NCI-H2196 (cell line): ENCODE results near the gene NRIP2.

ENCODE experiments used
- DNase-seq: peaks from one replicate; lab custom pipeline; 2025; ENCODE audit not compliant: unreplicated experiment; lab: John Stamatoyannopoulos, UW

Gene NRIP2

DNA sequence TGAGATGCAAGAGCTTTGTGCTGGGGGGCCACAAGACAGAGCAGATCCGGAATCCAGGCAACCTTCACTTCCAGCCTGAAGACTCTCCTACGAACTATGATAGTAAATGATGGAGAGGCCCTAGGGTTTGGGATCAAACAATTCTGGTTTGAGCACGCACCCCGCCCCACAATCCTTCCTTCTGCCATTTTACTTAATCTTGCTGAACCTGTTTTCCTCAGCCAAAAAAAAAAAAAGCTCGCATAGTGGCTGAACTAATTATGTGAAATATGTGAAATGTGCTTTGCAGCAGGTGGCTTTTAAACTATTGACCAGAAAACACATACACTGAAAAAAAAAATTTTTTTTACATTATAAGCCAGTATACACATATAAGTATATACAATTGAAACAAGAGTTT lies 23.0 kb downstream of the NRIP2 start:
- DNase-seq: no peak

DNA sequence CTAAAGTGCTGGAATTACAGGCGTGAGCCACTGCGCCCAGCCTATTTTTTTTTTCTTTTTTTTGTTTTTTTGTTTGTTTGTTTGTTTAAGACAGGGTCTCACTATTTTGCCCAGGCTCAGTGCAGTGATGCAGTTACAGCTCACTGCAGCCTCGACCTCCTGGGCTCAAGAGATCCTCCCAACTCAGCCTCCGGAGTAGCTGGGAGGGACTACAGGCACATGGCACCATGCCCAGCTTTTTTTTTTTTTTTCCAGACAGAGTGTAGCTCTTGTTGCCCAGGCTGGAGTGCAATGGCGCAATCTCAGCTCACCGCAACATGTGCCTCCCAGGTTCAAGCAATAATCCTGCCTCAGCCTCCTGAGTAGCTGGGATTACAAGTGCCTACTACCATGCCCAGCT lies 28.1 kb downstream of the NRIP2 start:
- DNase-seq: no peak

DNA sequence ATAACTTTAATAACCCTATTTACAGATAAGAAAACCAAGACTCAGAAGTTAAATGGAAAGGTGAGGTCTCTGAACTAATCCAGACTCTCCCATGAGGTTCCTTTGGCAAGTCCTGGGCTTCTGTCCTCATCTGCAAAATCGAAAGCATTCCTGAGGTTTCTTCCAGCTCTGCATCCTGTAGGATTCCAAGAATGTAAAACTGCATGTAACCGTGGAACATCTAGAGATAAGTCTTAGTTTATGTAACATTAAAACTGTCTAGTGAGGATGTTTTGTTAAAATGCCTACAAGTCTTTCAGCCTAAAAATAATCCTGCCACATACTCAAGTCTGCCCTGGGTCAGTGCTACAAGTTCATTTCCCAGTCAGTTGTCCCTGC lies 29.7 kb downstream of the NRIP2 start:
- DNase-seq: no peak

DNA sequence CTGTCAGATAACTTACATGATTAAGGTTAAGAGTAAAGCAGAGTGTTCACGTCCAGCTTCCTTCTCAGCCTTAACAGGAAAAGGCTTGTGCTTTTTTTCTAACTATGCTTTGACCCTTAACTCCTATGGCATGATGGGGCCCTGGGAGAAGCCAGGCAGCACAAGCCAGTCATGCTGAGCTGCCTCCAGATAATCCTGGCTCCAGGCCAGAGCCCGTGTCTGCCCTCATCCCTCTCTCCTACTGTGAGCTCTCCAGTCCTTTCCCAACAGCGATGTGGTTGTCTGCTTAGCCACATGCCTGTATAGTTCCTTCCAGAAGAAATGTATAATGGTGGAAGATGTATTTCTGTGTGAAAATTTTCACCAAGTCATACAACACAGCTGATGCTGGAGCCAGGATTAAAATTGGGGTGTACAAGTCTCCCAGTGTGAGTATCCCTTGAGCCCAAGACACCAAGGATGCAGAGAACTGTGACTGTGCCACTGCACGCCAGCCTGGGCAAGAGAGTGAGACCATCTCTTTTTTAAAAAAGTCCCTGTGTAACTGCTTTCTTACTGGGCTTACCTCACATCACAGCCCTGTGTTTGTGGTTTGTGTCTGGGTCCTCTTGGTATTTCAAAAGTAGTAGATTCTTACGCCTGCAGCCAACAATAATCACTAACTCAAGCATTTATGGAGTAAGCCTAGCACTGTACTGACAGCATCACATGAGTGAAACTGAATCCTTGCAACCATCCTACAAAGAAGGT lies 30.3 kb downstream of the NRIP2 start:
- no peak for DNase-seq

DNA sequence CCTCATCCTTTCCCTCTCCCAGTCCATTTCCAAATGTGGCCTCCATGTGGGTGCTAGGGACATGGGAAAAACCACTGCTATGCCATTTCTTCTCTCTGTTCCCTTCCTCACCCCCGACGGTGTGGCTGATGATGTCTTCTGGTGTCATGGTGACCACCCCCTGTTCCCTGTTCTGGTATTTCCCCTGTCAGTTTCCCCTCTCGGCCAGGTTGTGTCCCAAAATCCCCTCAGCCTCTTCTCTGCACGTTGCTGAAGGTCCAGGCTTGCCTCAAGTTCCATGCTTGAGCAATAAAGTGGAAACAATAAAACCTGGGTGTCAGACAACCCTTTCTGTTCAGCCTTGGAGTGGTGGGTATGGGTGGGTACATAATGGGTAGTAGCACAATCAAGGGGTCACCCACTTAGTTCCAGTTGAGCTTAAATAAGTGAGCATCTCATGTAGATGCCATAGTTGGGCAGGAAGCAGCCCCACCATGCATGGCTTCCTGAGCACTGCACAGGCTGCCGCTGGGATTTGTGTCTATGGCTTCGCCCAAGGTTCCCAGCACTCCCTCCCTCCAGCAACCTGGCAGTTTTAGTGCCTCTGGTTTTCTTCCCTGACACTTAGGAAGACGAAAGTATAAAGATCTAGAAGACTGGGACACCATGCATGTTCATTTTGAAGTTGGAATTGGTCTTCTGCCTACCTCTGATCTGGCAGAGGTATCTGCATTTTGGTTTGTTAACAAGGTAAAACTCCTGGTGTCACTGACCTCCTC lies 31.0 kb downstream of the NRIP2 start:
- DNase-seq: no peak

DNA sequence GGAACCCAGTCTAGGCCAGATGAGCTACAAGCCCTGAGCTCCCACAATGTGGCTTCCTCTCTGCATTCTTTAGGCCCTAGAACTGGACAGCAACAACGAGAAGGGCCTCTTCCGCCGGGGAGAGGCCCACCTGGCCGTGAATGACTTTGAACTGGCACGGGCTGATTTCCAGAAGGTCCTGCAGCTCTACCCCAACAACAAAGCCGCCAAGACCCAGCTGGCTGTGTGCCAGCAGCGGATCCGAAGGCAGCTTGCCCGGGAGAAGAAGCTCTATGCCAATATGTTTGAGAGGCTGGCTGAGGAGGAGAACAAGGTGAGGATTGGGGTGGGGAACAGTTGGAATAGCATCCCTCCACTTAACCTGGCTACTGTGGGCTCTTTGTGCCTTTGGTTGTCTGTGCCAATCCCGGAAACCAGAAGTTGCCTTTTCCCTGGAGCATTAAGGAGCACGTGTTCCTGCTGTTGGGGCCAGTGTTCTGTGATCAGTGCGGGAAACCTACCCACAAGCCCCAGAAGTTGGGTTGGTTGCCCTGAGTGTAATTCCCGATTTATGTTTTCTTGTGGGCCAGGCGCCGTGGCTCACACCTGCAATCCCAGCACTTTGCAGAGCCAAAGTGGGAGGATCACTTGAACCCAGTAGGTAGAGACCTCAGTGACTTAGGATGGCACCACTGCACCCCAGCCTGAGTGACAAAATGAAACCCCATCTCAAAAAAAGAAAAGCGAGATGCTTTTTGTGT lies 33.6 kb downstream of the NRIP2 start:
- no peak for DNase-seq

DNA sequence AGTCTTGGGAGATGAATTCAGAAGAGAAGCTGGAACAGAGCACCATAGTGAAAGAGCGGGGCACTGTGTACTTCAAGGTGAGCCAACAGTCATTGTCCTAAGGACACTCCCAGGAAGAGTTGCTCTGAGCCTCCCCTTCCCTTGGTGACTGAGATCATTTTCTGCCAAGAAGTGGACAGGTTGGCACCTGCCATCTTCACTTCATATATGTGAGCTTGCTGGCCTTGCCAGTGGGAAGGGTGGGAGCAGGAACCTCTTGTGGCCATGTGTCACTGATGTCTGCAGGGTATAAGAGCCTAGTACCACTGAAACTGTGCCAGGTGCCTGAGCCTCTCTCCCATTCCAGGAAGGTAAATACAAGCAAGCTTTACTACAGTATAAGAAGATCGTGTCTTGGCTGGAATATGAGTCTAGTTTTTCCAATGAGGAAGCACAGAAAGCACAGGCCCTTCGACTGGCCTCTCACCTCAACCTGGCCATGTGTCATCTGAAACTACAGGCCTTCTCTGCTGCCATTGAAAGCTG lies 34.7 kb downstream of the NRIP2 start:
- peak; percentile 2 for DNase-seq

DNA sequence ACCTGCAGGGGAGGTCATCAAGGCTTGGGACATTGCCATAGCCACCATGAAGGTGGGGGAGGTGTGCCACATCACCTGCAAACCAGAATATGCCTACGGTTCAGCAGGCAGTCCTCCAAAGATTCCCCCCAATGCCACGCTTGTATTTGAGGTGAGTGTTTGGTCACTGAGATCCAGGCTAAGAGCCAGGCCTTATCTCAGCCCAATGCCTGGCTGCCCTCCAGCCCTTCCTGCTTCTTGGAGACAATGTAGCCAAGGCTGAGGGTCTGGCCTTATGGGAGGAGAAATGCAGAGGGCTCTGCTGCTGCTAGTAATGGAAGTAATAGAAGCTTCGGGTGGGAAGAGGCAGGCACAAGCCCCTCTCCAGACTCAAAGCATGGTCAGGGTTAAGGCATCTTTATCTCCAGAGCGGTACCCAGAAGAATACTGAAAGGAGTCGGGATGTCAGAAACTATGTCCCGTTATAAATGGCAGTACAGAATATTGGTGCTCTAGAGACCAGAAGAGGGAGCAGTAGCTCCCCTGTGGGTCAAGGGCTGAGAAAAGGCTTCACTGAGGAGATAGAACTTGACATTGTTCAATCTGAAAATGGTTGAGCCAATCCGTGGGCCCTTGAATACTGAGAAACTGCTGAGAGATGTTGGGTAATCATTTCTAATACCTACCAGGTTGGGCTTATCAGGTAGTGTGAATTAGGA lies 37.0 kb downstream of the NRIP2 start:
- DNase-seq: no peak

DNA sequence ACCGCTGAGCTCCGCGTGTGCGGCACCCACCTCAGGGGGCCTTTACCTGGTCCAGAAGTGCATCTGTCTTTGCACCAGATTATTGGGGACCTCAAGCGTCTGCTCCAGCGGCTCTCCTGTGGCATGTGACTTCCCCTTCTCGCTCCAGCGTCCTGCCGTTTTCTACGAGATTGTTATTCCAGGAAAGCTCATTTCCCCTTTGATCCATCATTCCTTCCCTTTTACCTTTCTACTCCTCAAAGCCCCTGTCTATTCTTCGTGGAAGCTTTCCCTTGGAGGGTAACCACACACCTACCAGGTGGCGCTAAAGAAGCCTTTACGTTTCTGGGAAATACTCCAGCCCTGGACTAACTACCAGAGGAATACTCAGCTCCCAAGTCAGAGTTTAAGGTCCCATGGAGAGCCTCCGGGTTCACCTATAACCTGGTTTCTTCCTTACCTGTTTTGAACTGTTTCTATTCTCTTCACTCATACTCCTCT lies 38.6 kb downstream of the NRIP2 start:
- no peak for DNase-seq

DNA sequence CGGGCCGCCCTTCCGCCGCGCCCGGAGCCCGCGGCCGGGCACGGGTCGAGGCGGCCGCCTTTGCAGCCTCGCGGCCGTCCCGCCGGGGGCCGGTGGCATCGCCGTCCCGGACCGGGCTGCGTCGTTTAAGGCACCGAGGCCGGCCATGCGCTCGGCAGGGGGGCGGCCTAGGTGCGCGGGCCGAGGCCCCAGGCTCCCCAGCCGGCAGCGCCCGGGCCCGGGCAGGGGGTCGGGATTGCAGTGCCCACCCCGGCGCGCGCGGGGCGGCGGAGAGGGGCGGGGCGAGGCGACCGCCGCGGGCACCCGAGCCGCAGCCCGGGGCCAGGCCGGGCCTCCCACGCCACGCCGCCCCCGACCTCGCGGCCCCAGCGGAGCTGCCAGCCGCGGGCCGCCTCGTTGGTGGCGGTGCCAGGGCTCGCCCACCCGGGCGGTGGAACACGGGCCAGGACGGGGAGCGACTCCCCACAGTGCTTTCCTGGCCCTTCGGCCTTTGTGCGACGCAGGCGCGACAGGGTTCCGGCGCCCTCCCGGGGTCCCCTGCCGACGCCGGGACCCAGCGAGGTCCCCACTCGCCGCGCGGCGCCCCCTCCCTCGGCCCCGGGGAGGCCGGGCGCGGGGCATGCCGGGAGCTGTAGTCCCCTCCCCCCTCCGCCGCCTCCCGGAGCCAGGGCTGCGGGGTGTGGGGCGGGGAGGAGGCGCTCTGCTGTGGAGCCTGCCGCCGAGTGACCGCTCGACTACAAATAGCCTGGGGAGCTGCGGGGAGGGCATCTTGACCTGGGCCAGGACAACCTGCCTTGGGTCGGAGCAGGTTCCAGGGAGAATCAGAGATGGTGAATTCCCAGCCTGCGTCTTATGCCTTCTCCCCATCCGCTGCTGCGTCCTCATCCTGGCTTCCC lies 39.3 kb downstream of the NRIP2 start:
- DNase-seq: peak; percentile 56

DNA sequence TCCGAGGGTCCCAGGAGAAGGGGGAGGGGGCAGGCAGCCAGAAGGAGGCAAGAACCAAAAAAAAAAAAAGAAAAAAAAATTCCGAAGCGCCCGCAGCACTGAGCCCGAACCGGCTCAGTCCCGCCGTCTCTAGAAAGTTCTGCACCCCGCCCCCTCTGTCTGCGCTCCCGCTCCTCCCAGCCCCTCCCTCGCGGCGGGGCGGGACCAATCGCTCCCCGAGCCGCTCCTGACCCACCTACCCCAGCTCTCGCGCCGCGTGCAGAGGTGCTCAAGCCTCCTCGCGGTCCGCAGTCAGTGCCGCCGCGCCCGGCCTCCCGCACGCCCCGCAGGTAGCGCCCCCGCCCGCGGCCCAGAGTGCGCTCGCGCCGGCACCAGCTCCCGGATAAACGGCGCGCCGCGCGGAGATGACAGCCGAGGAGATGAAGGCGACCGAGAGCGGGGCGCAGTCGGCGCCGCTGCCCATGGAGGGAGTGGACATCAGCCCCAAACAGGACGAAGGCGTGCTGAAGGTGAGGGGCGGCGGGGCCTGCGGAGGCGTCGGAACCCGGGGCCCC lies 40.0 kb downstream of the NRIP2 start, which contains the start of gene FKBP4:
Gene FKBP4 (plus strand): TSS at position 235 of the 554 bp plus-strand sequence. CDS start 170 bp downstream, at position 405.
- DNase-seq: peak; percentile 66

DNA sequence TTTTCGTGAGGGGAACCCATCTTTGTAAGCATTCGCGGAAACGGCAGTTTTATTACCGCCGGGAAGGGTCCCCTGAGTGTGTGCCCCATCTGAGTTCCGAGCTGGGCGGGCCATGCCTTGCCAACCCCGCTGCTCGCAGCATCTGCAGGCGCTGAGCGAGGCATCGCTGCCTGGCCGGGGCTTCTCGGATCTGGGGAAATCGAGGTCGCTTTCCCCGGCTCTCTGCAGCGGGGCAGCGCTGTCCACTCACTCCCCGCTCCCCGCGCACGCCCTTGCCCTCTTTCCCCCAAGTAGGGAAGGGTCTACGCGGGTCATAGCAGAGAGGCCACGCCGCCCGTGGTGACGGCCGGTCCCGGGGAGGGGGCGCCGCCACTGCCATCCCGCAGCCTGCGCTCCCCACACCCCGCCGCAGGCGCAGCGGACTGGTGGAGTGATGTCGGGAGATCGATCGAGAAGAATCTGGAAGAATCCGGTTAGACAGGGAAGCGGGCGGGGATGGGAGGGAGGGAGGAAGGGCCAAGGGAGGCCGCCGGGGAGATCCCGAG lies 40.6 kb downstream of the NRIP2 start:
- no peak for DNase-seq

DNA sequence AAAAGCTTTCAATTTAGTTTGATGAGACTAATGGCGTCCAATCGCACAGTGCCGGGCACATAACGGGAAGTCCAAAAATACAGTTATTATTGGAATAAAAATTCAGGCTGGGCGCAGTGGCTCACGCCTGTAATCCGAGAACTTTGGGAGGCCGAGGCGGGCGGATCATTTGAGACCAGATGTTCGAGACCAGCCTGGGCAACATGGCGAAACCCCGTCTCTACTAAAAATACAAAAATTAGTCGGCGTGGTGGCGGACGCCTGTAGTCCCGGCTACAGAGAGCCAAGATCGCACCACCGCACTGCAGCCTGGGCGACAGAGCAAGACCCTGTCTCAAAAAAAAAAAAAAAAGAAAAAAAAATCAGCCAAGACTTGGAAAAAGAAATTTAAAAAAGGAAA lies 41.3 kb downstream of the NRIP2 start:
- no peak for DNase-seq

DNA sequence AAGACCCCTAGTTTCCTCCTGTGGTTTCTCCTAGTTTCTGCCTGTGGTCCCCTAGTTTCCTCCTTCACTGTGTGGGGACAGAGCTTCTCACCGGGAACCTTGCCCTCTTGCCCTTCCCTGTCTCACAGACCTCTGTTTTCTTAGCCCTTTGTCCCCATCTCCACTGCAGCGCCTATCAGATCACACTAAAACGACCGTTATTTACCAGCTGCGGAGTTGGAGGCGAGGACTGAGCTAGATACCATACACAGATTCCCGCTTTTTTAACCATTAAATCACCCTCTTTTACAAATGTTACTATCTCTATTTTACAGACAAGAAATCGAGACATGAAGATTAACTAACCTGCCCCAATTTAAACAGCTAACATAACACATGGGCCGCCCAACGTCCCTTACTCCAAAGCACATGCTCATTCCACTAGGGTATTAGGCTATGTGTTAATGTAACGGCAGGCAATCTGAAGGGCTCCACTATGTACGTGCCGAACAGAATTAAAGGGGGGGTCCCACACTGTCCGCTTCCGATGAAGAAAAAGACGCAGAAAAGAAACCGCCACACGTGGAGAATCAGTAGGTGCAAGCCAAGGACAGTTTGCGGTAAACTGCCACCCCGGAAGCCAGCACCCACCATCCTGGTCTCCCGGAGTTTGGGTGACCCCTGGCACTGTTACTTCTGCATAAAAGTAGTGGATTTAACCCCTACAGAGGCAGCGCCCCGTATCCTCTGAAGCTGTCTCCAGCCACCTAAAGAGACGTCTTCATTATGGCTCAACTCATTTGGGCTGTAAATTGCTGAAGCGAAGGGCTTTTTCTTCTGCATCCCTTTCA lies 41.9 kb downstream of the NRIP2 start:
- DNase-seq: no peak

DNA sequence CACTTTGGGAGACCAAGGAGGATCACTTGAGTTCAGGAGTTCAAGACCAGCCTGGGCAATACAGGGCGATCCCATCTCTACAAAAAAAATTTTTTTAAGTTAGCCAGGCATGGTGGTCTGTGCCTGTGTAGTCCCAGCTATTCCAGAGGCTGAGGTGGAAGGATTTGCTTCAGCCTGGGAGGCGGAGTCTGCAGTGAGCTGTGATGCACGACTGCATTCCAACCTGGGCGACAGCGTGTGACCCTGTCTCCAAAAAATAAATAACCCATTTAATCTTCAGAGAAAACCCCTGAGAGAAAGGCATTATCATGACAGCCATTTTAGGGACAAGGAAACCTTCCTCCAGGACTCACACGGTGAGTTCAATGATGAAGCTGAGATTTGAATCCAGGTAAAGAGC lies 43.7 kb downstream of the NRIP2 start:
- no peak for DNase-seq

DNA sequence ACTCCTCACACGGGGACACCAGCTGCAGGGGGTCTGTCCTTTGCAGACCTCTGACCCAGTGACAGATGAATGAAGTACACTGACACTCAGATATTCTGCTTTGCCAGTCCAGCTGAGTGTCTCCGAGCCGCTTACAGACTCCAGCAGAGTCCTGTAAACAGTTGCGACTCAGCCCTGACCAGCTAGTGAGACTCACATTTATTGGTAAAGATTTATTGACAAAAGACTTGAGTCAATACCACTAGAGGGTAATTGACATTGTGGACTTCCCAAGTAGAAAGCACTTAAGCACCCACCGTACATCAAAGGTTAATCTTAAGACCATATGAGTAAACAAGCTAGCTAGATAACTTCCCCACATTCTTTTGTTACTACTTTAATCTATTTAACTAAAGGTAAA lies 49.8 kb downstream of the NRIP2 start:
- no peak for DNase-seq

DNA sequence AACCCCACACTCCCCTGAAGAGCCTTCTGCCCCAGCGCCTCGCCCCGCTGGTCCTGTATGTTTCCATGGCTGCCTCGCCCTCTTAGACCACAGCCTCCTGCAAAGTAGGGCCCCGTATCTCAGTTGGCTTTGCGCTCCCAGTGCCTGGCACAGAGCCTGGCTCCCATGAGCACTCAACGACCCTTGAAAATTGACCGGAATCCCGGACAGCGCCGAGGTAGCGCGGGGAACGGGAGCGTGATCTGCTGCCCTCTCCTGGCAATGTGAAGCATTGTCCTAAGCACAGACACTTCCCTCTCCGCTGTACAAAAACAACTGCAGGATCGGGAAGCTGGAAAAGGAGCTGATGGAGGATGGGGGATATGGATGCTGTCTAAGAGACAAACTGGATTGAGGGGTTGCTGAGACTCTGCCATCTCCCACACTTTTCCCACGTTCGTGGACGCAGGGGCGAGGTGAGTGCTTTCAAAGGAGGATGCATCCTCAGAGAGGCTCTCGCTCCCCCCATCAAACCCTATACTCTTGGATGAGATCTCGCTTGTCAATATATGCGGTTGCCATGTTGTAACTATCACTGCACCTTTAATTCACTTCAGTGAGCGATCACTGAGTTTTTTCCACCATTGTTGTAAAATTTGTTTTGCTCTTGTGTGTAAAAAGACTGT lies 50.8 kb downstream of the NRIP2 start:
- DNase-seq: peak; percentile 36

DNA sequence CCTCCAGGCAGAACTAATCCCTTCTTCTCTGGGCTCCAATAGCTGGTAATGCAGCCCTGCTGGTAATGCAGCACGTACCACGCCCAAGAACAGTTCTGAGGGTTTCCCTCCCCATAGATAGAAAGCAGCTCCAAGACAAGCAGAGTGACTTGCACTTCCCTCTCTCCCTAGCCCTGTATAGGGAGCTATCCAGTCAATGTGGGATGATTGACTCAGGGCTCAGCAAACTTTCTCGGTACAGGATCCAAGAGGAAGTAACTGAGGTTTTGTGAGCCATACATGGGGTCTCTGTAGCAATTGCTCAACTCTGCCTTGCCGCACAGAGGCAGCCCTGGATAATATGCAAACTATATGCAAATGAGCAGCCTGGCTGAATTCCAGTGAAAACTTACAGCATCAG lies 55.6 kb downstream of the NRIP2 start:
- DNase-seq: no peak
